PC-3 (cell line): ENCODE measurements around the gene PAMR1. TPM values are rescaled to one million over a fixed set of nuclear protein-coding genes. Genes with fewer than 3 reads are reported as not detected.

ENCODE experiments used
- ATAC-seq: fragments of 200-7000 bp; cut with Tn5 transposase; 2 replicates; pipeline ENCODE4 v1.9.1; 2020; ENCODE audit warnings: mild to moderate bottlenecking, moderate library complexity
- BruUV-seq: library from RNA; stranded (reverse); fragments of 400-500 nt; replicated peaks from 2 replicates; lab custom pipeline; 2021; lab: Mats Ljungman, UMichigan
- CTCF ChIA-PET: fragments of 300-600 bp; sonication (Branson Sonifier 250); formaldehyde crosslinking; loops from one replicate; lab custom pipeline; 2022; ENCODE audit warnings: antibody characterized with exemption; lab: Charles Lee
- POLR2A ChIA-PET: fragments of 300-600 bp; sonication (Branson Sonifier 250); formaldehyde crosslinking; loops from one replicate; lab custom pipeline; 2022; ENCODE audit warnings: antibody characterized with exemption; ENCODE audit not compliant: unreplicated experiment; lab: Charles Lee
- DNase-seq: peaks from one replicate; pipeline ENCODE4 v3.0.0-alpha.2; 2015
- H2AFZ ChIP-seq: fragments of 300-600 bp; sonication (generic); 2 replicates; pipeline ENCODE4 v1.6.0; 2016; ENCODE audit warnings: antibody characterized with exemption, low read length
- H3F3A ChIP-seq: fragments of 300-600 bp; sonication (generic); one replicate; pipeline ENCODE4 v1.6.0; 2017; ENCODE audit warnings: antibody characterized with exemption, low read length, control low read depth, mild to moderate bottlenecking; ENCODE audit not compliant: unreplicated experiment
- H3K27ac ChIP-seq: fragments of 300-600 bp; sonication (generic); 2 replicates; pipeline ENCODE4 v1.5.1; 2016; ENCODE audit warnings: mild to moderate bottlenecking, low read length
- H3K27me3 ChIP-seq: fragments of 300-600 bp; sonication (generic); 2 replicates; pipeline ENCODE4 v1.6.1; 2016; ENCODE audit warnings: low read length, mixed read lengths
- H3K36me3 ChIP-seq: fragments of 300-600 bp; sonication (generic); 2 replicates; pipeline ENCODE4 v1.6.1; 2016; ENCODE audit warnings: low read depth, mixed run types, low read length, mixed read lengths
- H3K4me1 ChIP-seq: fragments of 300-600 bp; sonication (generic); 2 replicates; pipeline ENCODE4 v1.5.1; 2016; ENCODE audit warnings: low read length; ENCODE audit not compliant: insufficient read depth
- H3K4me2 ChIP-seq: fragments of 300-600 bp; sonication (generic); 2 replicates; pipeline ENCODE4 v1.6.0; 2016; ENCODE audit warnings: low read length
- H3K4me3 ChIP-seq: fragments of 300-600 bp; sonication (generic); 2 replicates; pipeline ENCODE4 v1.5.1; 2016; ENCODE audit warnings: mild to moderate bottlenecking, low read length, mixed read lengths
- H3K79me2 ChIP-seq: fragments of 300-600 bp; sonication (generic); 2 replicates; pipeline ENCODE4 v1.6.1; 2017; ENCODE audit warnings: low read length, mixed read lengths
- H3K9ac ChIP-seq: fragments of 300-600 bp; sonication (generic); 2 replicates; pipeline ENCODE4 v1.6.0; 2016; ENCODE audit warnings: mild to moderate bottlenecking, low read length
- H3K9me2 ChIP-seq: fragments of 300-600 bp; sonication (generic); replicated peaks from 2 replicates; pipeline ENCODE4 v1.6.1; 2016; ENCODE audit warnings: mixed run types, low read length, mixed read lengths
- H3K9me3 ChIP-seq: fragments of 300-600 bp; sonication (generic); 2 replicates; pipeline ENCODE4 v1.6.1; 2016; ENCODE audit warnings: low read length, mixed read lengths
- H4K20me1 ChIP-seq: fragments of 300-600 bp; sonication (generic); 2 replicates; pipeline ENCODE4 v1.6.1; 2016; ENCODE audit warnings: low read length, mixed read lengths
- CTCF ChIP-seq: fragments of 300-600 bp; sonication (generic); conservative IDR thresholded peaks from 2 replicates; pipeline ENCODE4 v1.5.1; 2017; ENCODE audit warnings: antibody characterized with exemption, low read depth, mild to moderate bottlenecking, low read length
- EZH2 ChIP-seq: fragments of 300-600 bp; sonication (generic); IDR thresholded peaks from one replicate; pipeline ENCODE4 v1.6.1; 2017; ENCODE audit warnings: antibody characterized with exemption, mild to moderate bottlenecking, low read length; ENCODE audit not compliant: unreplicated experiment
- EZH2phosphoT487 ChIP-seq: fragments of 300-600 bp; sonication (generic); IDR thresholded peaks from 2 replicates; pipeline ENCODE4 v1.6.1; 2018; ENCODE audit warnings: mild to moderate bottlenecking, antibody characterized with exemption, low read length, borderline replicate concordance
- intact Hi-C: fragments of 100-400 bp; cut with micrococcal nuclease; formaldehyde crosslinking; loops from 2 replicates; pipeline ENCODE4 v1.9.0; 2023
- total RNA-seq: library from RNA; depleted of rRNA; stranded (reverse); fragments of >200 nt; gene quantifications from 2 replicates; pipeline ENCODE4 v1.2.3, GENCODE V29; 2014

PAMR1 gene
- total RNA-seq, 1 experiment from 2014 or later: not detected

DNA sequence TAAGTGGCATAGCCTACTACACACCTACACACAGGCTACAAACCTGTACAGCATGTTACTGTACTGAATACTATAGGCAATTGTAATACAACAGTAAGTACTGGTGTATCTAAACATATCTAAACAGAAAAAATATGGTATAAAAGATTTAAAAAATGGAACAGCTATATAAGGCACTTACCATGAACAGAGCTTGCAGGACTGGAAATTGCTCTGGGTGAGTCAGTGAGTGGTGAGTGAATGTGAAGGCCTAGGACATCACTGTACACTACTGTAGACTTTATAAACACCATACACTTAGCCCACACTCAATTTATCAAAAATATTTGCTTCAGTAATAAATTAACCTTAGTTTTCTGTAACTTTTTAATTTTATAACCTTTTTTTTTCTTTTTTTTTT is 24.7 kb downstream of the PAMR1 start:
- Histone ChIP-seq H3K27me3 (no peaks in the 10 kb centered on the region), H3K27ac (no peak overlapping the region), H3K36me3 (no peaks in the 10 kb centered on the region), H3K4me2 (no peak overlapping the region), H3K4me1 (no peaks in the 10 kb centered on the region), H3F3A (no peaks in the 10 kb centered on the region), H3K4me3 (no peak overlapping the region), H3K9ac (no peak overlapping the region), H3K9me2 (no peaks in the 10 kb centered on the region), H3K79me2 (no peaks in the 10 kb centered on the region), H2AFZ (no peak overlapping the region), H4K20me1 (no peaks in the 10 kb centered on the region), H3K9me3 (no peaks in the 10 kb centered on the region)
- no peak for ATAC-seq
- TF ChIP-seq EZH2: no peak
- TF ChIP-seq EZH2phosphoT487: no peak
- no peak for TF ChIP-seq CTCF
- ChIA-PET POLR2A (no interaction called here), CTCF (no interaction called here)
- no peak for DNase-seq
- intact Hi-C loops: no loop called here
- no TSS peak for BruUV-seq

GRCh38 chr11:35496416-35496815 is 29.0 kb downstream of the PAMR1 start:
- H3K4me3 ChIP-seq: no peak overlapping the region
- no peaks in the 10 kb centered on the region for H4K20me1 ChIP-seq
- no TSS peak for BruUV-seq
- no peaks in the 10 kb centered on the region for H3K36me3 ChIP-seq
- no peak overlapping the region for H2AFZ ChIP-seq
- no peak overlapping the region for H3K4me2 ChIP-seq
- POLR2A ChIA-PET: no interaction called here
- peaks cover 7% of the 10 kb centered on the region for H3K4me1 ChIP-seq
- ATAC-seq (no peak), DNase-seq (no peak)
- CTCF ChIA-PET: interaction anchor here (0.5 kb wide), 1 partner anchor 111 kb away, joined by 3 read pairs; no protein-coding TSS in a partner anchor
- no peak overlapping the region for H3K27ac ChIP-seq
- no peaks in the 10 kb centered on the region for H3F3A ChIP-seq
- intact Hi-C loops: no loop called here
- no peaks in the 10 kb centered on the region for H3K79me2 ChIP-seq
- H3K9me3 ChIP-seq: no peaks in the 10 kb centered on the region
- no peaks in the 10 kb centered on the region for H3K9me2 ChIP-seq
- no peaks in the 10 kb centered on the region for H3K27me3 ChIP-seq
- no peak overlapping the region for H3K9ac ChIP-seq
- TF ChIP-seq EZH2: no peak
- TF ChIP-seq EZH2phosphoT487: no peak
- TF ChIP-seq CTCF: no peak

DNA sequence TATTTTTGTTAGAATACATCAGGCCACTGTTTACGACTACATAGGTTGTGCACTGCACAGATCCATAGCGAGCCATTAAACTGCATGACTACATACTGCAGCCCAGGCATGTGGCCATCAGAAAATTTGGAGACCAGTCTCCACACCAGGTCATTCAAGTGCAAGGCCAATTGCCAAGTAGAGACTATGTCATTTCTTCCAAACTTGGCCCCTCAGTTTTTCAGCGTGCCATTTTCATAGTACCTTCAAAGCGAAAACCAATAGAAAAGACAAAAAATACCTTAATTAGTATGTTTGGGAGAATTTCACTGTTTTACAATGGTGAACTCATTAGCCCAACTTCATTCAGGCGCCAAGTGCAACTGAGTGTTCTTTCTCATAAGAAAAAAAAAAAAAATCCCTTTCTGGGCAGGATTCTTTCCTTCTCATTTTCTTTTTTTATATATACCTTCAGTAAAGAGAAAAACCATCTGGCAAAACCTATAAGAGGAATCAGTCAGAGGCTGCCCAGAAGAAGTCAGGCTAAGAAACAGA is 30.4 kb downstream of the PAMR1 start:
- intact Hi-C loops: no loop called here
- Histone ChIP-seq H2AFZ (no peak overlapping the region), H3K79me2 (no peaks in the 10 kb centered on the region), H3K4me1 (peaks cover 7% of the 10 kb centered on the region), H3K9ac (no peak overlapping the region), H3K27ac (no peak overlapping the region), H3K4me2 (no peak overlapping the region), H4K20me1 (no peaks in the 10 kb centered on the region), H3K9me3 (no peaks in the 10 kb centered on the region), H3F3A (no peaks in the 10 kb centered on the region), H3K27me3 (no peaks in the 10 kb centered on the region), H3K4me3 (no peak overlapping the region), H3K9me2 (no peaks in the 10 kb centered on the region), H3K36me3 (no peaks in the 10 kb centered on the region)
- TF ChIP-seq CTCF (no peak), EZH2 (no peak), EZH2phosphoT487 (no peak)
- ChIA-PET POLR2A (no interaction called here), CTCF (no interaction called here)
- DNase-seq: no peak
- no peak for ATAC-seq
- no TSS peak for BruUV-seq
